Measurements from ENCODE around the gene OTUB2.

OTUB2 gene

DNA sequence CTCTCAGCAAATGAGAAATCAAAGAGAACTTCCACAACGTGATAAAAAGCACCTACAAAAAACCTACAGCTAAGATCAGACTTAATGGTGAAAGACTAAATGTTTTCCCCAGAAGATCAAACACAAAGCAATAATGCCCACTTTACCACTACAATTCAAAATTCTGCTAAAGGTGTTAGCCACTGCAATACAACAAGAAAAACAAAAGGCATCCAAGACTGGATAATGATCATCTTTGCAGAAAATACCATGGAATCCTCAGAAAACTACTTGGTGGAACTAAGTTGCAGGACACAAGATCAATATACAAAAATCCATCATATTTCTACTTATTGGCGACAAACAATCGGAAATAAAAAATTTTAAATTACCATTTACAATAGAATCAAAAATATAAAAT is 48.4 kb downstream of the OTUB2 start:
- H3K9me3 ChIP-seq (ENCODE audit: control insufficient read depth in 2 of 2, low read length in 2 of 2): peaks cover 0 to 8% of the 10 kb centered on the region in 2 donors
- H3K4me1 ChIP-seq (ENCODE audit: control insufficient read depth in 2 of 2, insufficient read depth in 2 of 2, low read length in 2 of 2): peaks cover 12 to 19% of the 10 kb centered on the region in 2 donors
- no peak overlapping the region for H3K9ac ChIP-seq (ENCODE audit: low read depth in 1 of 2, low read length in 2 of 2)
- H3K27me3 ChIP-seq (ENCODE audit: control insufficient read depth in 2 of 2, insufficient read depth in 2 of 2, low read length in 2 of 2): no peaks in the 10 kb centered on the region
- H3K27ac ChIP-seq (ENCODE audit: low read depth in 2 of 2, low read length in 2 of 2): no peak overlapping the region
- no peak overlapping the region for H3K4me3 ChIP-seq (ENCODE audit: low read length in 2 of 2)
- H3K36me3 ChIP-seq (ENCODE audit: control insufficient read depth in 2 of 2, insufficient read depth in 2 of 2, low read length in 2 of 2): peaks cover 10 to 21% of the 10 kb centered on the region in 2 donors

DNA sequence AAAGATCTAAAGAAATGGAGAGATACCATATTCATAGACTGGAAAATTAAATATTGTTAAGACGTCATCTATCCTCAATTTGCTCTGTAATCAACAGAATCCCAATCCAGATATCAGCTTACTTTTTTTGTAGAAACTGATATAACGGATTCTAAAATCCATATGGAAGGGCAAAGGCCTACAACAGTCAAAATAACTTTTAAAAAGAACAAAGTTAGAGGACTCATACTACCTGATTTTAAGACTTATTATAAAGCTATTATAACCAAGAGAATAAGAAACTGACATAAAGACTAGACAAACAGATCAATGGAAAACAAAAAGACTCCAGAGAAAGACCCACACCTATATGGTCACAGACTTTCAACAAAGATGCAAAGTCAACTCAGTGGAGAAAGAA is 48.9 kb downstream of the OTUB2 start:
- Histone ChIP-seq H3K4me3 (ENCODE audit: low read length in 2 of 2) (no peak overlapping the region), H3K36me3 (ENCODE audit: control insufficient read depth in 2 of 2, insufficient read depth in 2 of 2, low read length in 2 of 2) (peaks cover 10 to 21% of the 10 kb centered on the region in 2 donors), H3K27me3 (ENCODE audit: control insufficient read depth in 2 of 2, insufficient read depth in 2 of 2, low read length in 2 of 2) (no peaks in the 10 kb centered on the region), H3K9me3 (ENCODE audit: control insufficient read depth in 2 of 2, low read length in 2 of 2) (peaks cover 0 to 8% of the 10 kb centered on the region in 2 donors), H3K4me1 (ENCODE audit: control insufficient read depth in 2 of 2, insufficient read depth in 2 of 2, low read length in 2 of 2) (peaks cover 17 to 22% of the 10 kb centered on the region in 2 donors), H3K9ac (ENCODE audit: low read depth in 1 of 2, low read length in 2 of 2) (no peak overlapping the region), H3K27ac (ENCODE audit: low read depth in 2 of 2, low read length in 2 of 2) (no peak overlapping the region)

DNA sequence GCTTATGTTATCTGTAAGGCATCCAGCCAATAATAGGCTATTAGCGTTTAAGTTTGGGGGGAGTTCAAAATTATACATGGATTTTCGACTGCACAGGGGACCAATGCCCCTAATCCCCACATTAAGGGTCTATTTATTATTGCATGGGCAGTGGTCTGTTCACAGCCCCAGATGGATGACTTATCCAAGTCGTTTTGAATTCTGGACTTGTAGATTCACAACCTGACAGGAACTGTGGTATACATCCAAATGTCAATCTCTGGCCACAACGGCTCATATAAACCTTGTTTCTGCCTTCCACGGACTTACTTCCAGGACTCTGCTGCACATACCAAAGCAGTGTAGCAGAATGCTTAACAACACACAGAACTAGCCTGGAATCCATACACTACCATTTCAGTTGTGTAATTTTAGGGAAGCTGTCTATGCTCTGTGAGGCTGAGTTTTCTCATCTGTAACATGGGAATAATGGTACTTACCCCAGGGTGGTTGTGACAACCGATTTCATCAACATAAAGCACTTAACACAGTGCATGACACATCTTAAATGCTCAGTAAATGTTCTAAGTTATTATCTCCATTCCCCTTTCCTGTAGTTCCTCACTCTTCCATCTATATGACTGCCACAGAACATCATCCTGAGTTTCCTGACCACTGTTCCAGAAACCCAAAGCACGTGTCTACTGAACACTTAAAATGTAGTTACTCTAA is 51.1 kb downstream of the OTUB2 start:
- no peak overlapping the region for H3K9ac ChIP-seq (ENCODE audit: low read depth in 1 of 2, low read length in 2 of 2)
- peaks cover 0 to 8% of the 10 kb centered on the region in 2 donors for H3K9me3 ChIP-seq (ENCODE audit: control insufficient read depth in 2 of 2, low read length in 2 of 2)
- no peak overlapping the region for H3K27ac ChIP-seq (ENCODE audit: low read depth in 2 of 2, low read length in 2 of 2)
- H3K36me3 ChIP-seq (ENCODE audit: control insufficient read depth in 2 of 2, insufficient read depth in 2 of 2, low read length in 2 of 2): peaks cover 10 to 21% of the 10 kb centered on the region in 2 donors
- H3K4me3 ChIP-seq (ENCODE audit: low read length in 2 of 2): peak overlapping the region; percentile 29 to 31
- H3K4me1 ChIP-seq (ENCODE audit: control insufficient read depth in 2 of 2, insufficient read depth in 2 of 2, low read length in 2 of 2): peaks cover 18 to 28% of the 10 kb centered on the region in 2 donors
- H3K27me3 ChIP-seq (ENCODE audit: control insufficient read depth in 2 of 2, insufficient read depth in 2 of 2, low read length in 2 of 2): no peaks in the 10 kb centered on the region

DNA sequence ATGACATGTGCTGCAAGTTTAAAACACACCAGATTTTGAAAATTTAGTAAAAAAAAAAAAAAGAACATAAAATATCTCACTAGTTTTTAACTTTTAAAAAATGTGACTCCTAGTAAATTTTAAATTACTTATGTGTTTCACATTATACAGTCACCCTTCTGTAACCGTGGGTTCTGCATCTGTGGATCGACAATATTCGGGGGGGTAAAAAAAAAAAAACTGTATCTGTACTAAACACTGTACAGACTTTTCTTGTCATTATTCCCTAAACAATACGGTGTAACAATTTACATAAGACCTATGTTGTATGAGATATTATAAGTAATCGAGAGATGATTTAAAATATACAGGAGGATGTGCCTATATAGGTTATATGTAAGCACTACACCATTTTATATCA is 51.7 kb downstream of the OTUB2 start:
- Histone ChIP-seq H3K9me3 (ENCODE audit: control insufficient read depth in 2 of 2, low read length in 2 of 2) (peaks cover 0 to 8% of the 10 kb centered on the region in 2 donors), H3K36me3 (ENCODE audit: control insufficient read depth in 2 of 2, insufficient read depth in 2 of 2, low read length in 2 of 2) (peaks cover 10 to 21% of the 10 kb centered on the region in 2 donors), H3K9ac (ENCODE audit: low read depth in 1 of 2, low read length in 2 of 2) (no peak overlapping the region), H3K27me3 (ENCODE audit: control insufficient read depth in 2 of 2, insufficient read depth in 2 of 2, low read length in 2 of 2) (no peaks in the 10 kb centered on the region), H3K4me3 (ENCODE audit: low read length in 2 of 2) (peak overlapping the region; percentile 13 to 95), H3K27ac (ENCODE audit: low read depth in 2 of 2, low read length in 2 of 2) (no peak overlapping the region), H3K4me1 (ENCODE audit: control insufficient read depth in 2 of 2, insufficient read depth in 2 of 2, low read length in 2 of 2) (peaks cover 18 to 28% of the 10 kb centered on the region in 2 donors)

DNA sequence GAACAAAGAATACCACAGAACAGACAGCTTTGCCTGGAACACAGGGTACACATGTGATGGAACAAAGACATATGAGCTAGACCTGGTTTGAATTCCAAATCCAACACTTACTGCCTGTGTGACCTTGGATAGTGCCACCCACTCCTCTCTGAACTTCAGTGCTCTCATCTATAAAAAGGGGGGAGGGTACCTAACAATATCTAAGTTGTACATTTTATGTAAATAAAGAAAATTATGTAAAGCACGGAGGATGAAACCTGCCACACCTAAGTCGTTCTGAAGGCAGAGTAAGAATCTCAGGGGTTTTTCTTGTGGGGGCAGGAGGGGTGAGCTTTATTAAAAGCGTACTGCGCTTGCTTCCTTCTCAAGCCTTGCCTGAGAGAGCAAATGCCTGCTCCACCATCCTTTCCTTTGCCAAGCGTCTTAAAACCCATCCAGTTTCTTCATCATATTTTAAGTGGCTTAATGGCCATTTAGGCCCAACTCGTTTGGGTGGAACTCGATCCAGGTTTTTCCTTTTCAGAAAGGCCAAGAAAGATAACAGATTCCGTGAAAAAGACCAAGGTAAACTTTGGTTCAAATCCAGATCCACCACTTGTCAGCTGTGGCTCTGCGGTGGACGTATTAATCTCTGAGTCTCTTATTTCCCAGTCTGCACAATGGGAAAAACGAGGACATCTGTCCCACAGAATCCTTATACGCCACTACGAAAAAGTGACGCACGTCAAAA is 53.9 kb downstream of the OTUB2 start:
- H3K9ac ChIP-seq (ENCODE audit: low read depth in 1 of 2, low read length in 2 of 2): peak overlapping the region; percentile 95 to 96
- H3K4me1 ChIP-seq (ENCODE audit: control insufficient read depth in 2 of 2, insufficient read depth in 2 of 2, low read length in 2 of 2): peaks cover 18 to 28% of the 10 kb centered on the region in 2 donors
- H3K36me3 ChIP-seq (ENCODE audit: control insufficient read depth in 2 of 2, insufficient read depth in 2 of 2, low read length in 2 of 2): peaks cover 10 to 21% of the 10 kb centered on the region in 2 donors
- H3K27me3 ChIP-seq (ENCODE audit: control insufficient read depth in 2 of 2, insufficient read depth in 2 of 2, low read length in 2 of 2): no peaks in the 10 kb centered on the region
- H3K9me3 ChIP-seq (ENCODE audit: control insufficient read depth in 2 of 2, low read length in 2 of 2): peaks cover 0 to 2% of the 10 kb centered on the region in 2 donors
- peak overlapping the region; percentile 92 for H3K27ac ChIP-seq (ENCODE audit: low read depth in 2 of 2, low read length in 2 of 2)
- peak overlapping the region; percentile 93 to 95 for H3K4me3 ChIP-seq (ENCODE audit: low read length in 2 of 2)

DNA sequence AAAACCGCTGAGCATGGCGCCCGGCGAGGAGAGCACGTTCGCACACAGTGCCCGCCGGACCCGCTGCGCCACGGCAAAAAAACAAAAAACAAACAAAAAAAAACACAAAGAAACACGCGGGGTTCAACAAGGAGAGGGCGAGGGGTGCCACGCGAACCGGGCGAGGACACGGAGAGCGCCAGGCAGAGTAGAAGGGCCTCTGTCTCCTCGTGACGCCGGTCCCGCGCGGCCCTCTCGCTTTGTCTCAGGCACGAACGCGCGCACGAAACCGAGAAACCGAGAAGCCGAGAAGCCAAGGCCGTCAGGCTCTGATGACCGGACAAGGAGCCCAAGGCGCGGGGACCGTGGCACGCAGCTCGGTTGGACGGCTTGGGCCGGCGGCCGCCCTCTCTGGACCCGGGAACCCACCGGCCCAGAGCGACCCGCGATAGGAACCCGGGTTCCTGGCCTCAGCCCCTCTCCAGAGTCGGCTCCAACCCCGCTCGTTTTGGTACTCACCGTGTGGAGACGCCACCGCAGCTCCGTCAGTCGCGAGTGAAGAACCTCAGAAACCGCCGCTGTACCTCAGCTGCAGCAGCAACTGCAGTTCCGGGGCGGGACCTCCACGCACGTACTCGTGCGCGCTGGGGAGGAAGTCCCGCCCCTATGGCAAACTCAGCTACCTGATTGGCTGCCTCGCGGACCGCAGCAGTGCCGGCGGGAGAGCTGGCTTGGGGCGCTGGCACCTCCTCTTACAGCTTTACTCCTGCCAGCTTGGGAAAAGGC is 54.7 kb downstream of the OTUB2 start, which contains the start of the genes DDX24 and IFI27L1:
DDX24 (minus strand) TSS at position 582 of the 765 bp plus-strand sequence. CDS start 1,460 bp downstream, outside the sequence.
IFI27L1 (plus strand) TSS at position 690 of the 765 bp plus-strand sequence. CDS start 15,628 bp downstream, outside the sequence.
- Histone ChIP-seq H3K4me3 (ENCODE audit: low read length in 2 of 2) (peak within 1 kb of the TSS; percentile 93 to 95), H3K36me3 (ENCODE audit: control insufficient read depth in 2 of 2, insufficient read depth in 2 of 2, low read length in 2 of 2) (peaks cover 10 to 19% of the 10 kb centered on the region in 2 donors), H3K9me3 (ENCODE audit: control insufficient read depth in 2 of 2, low read length in 2 of 2) (peaks cover 0 to 2% of the 10 kb centered on the region in 2 donors), H3K27me3 (ENCODE audit: control insufficient read depth in 2 of 2, insufficient read depth in 2 of 2, low read length in 2 of 2) (no peaks in the 10 kb centered on the region), H3K27ac (ENCODE audit: low read depth in 2 of 2, low read length in 2 of 2) (peak within 1 kb of the TSS; percentile 92), H3K4me1 (ENCODE audit: control insufficient read depth in 2 of 2, insufficient read depth in 2 of 2, low read length in 2 of 2) (peaks cover 18 to 28% of the 10 kb centered on the region in 2 donors), H3K9ac (ENCODE audit: low read depth in 1 of 2, low read length in 2 of 2) (peak within 1 kb of the TSS; percentile 95 to 96)

DNA sequence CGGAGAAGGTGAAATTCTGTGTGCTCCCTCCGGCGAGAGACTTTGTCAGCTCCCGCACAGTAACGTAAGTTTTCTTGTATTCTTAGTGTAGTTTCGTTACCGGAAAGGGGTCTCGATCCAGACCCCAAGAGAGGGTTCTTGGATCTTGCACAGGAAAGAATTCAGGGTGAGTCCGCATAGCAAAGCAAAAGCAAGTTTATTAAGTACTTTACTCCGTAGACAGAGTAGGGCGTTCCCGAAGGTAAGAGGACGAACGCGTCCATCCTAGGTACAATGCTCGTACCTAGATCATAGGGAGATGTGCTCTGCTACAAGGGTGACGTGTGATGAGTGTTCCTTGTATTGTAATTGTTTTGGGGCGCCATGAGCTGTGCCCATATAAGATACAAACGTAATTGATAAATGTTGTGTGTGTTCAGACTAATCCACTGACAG is 55.3 kb downstream of the OTUB2 start:
- Histone ChIP-seq H3K27me3 (ENCODE audit: control insufficient read depth in 2 of 2, insufficient read depth in 2 of 2, low read length in 2 of 2) (no peaks in the 10 kb centered on the region), H3K9me3 (ENCODE audit: control insufficient read depth in 2 of 2, low read length in 2 of 2) (no peaks in the 10 kb centered on the region), H3K4me1 (ENCODE audit: control insufficient read depth in 2 of 2, insufficient read depth in 2 of 2, low read length in 2 of 2) (peaks cover 18 to 28% of the 10 kb centered on the region in 2 donors), H3K4me3 (ENCODE audit: low read length in 2 of 2) (peak overlapping the region; percentile 93 to 95), H3K27ac (ENCODE audit: low read depth in 2 of 2, low read length in 2 of 2) (peak overlapping the region; percentile 92), H3K36me3 (ENCODE audit: control insufficient read depth in 2 of 2, insufficient read depth in 2 of 2, low read length in 2 of 2) (peaks cover 10 to 15% of the 10 kb centered on the region in 2 donors), H3K9ac (ENCODE audit: low read depth in 1 of 2, low read length in 2 of 2) (peak overlapping the region; percentile 95 to 96)

DNA sequence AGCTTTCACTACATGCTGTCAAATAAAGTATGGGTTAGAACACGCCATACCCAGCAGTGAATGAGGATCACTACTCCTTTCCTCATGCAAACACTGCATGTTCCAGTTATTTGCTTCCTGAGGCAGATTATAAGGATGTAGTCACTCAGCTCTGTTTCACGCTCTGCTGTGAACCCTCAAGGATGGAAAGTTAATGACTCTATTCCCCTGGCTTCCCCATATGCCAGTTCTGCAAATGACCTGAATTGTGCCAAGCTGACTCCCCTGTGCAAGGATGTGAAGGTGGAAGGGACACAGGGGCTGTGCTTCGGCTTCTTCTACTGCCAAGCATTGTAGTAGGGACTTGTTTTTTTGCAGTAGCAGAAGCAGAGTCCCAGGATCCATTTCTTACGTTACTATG is 61.8 kb downstream of the OTUB2 start:
- no peak overlapping the region for H3K27ac ChIP-seq (ENCODE audit: low read depth in 2 of 2, low read length in 2 of 2)
- H3K9ac ChIP-seq (ENCODE audit: low read depth in 1 of 2, low read length in 2 of 2): no peak overlapping the region
- no peak overlapping the region for H3K4me3 ChIP-seq (ENCODE audit: low read length in 2 of 2)
- no peaks in the 10 kb centered on the region for H3K27me3 ChIP-seq (ENCODE audit: control insufficient read depth in 2 of 2, insufficient read depth in 2 of 2, low read length in 2 of 2)
- no peaks in the 10 kb centered on the region for H3K4me1 ChIP-seq (ENCODE audit: control insufficient read depth in 2 of 2, insufficient read depth in 2 of 2, low read length in 2 of 2)
- H3K36me3 ChIP-seq (ENCODE audit: control insufficient read depth in 2 of 2, insufficient read depth in 2 of 2, low read length in 2 of 2): no peaks in the 10 kb centered on the region
- H3K9me3 ChIP-seq (ENCODE audit: control insufficient read depth in 2 of 2, low read length in 2 of 2): no peaks in the 10 kb centered on the region

DNA sequence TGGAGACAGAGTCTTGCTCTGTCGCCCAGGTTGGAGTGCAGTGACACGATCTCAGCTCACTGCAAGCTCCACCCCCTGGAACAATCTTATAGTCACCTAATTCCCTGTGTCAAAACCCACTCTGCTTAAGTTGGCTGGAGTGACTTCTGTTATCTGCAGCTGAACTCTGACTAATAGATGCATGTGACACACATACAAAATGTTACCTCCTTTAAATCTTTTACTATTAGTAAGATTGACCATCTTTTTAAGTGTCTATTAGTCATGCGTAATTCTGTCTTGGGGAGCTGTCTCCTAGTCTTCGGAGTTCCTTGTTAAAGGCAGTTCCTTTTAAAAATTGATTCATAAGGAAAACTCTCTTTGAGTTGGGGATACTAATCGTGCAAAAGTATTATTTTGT is 62.4 kb downstream of the OTUB2 start:
- Histone ChIP-seq H3K4me1 (ENCODE audit: control insufficient read depth in 2 of 2, insufficient read depth in 2 of 2, low read length in 2 of 2) (no peaks in the 10 kb centered on the region), H3K36me3 (ENCODE audit: control insufficient read depth in 2 of 2, insufficient read depth in 2 of 2, low read length in 2 of 2) (no peaks in the 10 kb centered on the region), H3K9ac (ENCODE audit: low read depth in 1 of 2, low read length in 2 of 2) (no peak overlapping the region), H3K9me3 (ENCODE audit: control insufficient read depth in 2 of 2, low read length in 2 of 2) (no peaks in the 10 kb centered on the region), H3K27ac (ENCODE audit: low read depth in 2 of 2, low read length in 2 of 2) (no peak overlapping the region), H3K4me3 (ENCODE audit: low read length in 2 of 2) (no peak overlapping the region), H3K27me3 (ENCODE audit: control insufficient read depth in 2 of 2, insufficient read depth in 2 of 2, low read length in 2 of 2) (no peaks in the 10 kb centered on the region)

Measured in mucosa of rectum (tissue), 2 donors.